A549 treated with Hydrocortisone at 1 μM for 4 hours (cell line): Measurements from ENCODE around the gene ANKRD13C. TPM values are rescaled to one million over a fixed set of nuclear protein-coding genes. Genes with fewer than 3 reads are reported as not detected.

Experiments
- total RNA-seq: library from RNA; stranded (reverse); fragments of 200-300 nt; extraction: Qiagen RNA extraction; gene quantifications from 5 replicates; pipeline ENCODE4 v1.2.3, GENCODE V29; 2022

Gene ANKRD13C, protein sequence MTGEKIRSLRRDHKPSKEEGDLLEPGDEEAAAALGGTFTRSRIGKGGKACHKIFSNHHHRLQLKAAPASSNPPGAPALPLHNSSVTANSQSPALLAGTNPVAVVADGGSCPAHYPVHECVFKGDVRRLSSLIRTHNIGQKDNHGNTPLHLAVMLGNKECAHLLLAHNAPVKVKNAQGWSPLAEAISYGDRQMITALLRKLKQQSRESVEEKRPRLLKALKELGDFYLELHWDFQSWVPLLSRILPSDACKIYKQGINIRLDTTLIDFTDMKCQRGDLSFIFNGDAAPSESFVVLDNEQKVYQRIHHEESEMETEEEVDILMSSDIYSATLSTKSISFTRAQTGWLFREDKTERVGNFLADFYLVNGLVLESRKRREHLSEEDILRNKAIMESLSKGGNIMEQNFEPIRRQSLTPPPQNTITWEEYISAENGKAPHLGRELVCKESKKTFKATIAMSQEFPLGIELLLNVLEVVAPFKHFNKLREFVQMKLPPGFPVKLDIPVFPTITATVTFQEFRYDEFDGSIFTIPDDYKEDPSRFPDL
- 6.6 to 9.8 TPM (median 7.6 TPM) in 5 replicates for total RNA-seq

GRCh38 chr1:70354332-70355110, at the start of gene ANKRD13C:
ANKRD13C (minus strand) TSS chr1:70354722; CDS start chr1:70354408, 314 bp downstream.

DNA sequence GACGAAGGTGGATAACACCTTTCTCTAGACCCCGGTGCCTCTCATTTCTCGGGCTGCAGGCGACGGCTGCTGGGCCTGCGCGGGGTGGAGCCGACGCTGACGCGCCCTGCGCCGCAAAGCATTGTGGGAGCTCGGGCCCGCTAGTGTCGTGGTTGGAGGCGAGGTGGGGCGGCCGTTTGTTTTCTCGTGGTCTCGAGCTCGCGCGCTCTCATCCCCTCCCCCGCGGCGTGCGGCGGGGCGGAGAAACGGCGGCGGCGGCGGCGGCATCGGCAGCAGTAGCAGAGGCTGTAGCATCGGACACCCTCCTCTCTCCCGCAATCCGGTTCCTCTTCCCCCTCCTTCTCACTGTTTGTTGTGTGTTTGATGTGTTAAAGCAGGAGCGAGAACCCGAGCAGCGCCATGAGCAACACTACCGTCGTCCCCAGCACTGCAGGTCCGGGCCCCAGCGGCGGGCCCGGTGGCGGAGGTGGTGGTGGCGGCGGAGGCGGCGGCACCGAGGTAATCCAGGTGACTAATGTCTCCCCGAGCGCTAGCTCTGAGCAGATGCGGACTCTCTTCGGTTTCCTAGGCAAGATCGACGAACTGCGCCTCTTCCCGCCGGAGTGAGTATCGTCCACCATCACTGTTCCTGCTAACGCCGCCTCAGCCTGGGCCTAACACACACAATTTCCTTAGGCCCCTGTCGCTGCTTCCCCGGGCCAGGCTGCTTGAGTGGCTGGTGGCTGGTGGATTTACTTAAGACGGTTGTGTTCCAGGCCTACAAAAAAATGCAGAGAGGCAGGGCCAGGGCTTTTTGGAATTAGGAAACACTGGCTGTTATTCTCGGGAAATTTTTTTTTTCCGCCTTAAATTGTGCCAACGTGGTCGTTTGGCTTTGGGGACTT, 133.0 kb downstream of the ANKRD13C start, which contains the start of gene SRSF11:
Gene SRSF11 (plus strand): TSS at position 143 of the 884 bp plus-strand sequence. CDS start 257 bp downstream, at position 400.

Other genes with a start within 250 kb of the ANKRD13C start
- gene LRRC40, start 149.1 kb downstream of the ANKRD13C start, total RNA-seq, result 7.8 to 14.1 TPM (median 9.5 TPM) in 5 replicates
- gene SRSF11, start 133.3 kb downstream of the ANKRD13C start, total RNA-seq, result 54.2 to 85.2 TPM (median 68.4 TPM) in 5 replicates
- gene CTH, start 56.5 kb upstream of the ANKRD13C start, total RNA-seq, result 1.4 to 1.9 TPM (median 1.7 TPM) in 5 replicates